GM12878 (cell line): ENCODE results near the gene ESPNL. TPM values are rescaled to one million over a fixed set of nuclear protein-coding genes. Genes with fewer than 3 reads are reported as not detected.

Source experiments
- ATAC-seq: fragments of 200-7000 bp; cut with Tn5 transposase; 3 replicates; pipeline ENCODE4 v1.9.1; 2020; ENCODE audit warnings: mild to moderate bottlenecking, moderate library complexity
- BruUV-seq: library from RNA; stranded (reverse); fragments of 400-500 nt; replicated peaks from 2 replicates; lab custom pipeline; 2021; lab: Mats Ljungman, UMichigan
- CTCF ChIA-PET: fragments of 300-600 bp; sonication (Branson Sonifier 250); formaldehyde crosslinking; extraction: SDS; loops from one replicate; lab custom pipeline; 2021; ENCODE audit warnings: inconsistent platforms; lab: Yijun Ruan, JAX
- POLR2A ChIA-PET: fragments of 350-600 bp; formaldehyde crosslinking; extraction: SDS; loops from one replicate; lab custom pipeline; 2021; ENCODE audit warnings: inconsistent platforms; lab: Charles Lee
- RAD21 ChIA-PET: fragments of 300-600 bp; sonication (Branson Sonifier 250); formaldehyde crosslinking; loops from one replicate; lab custom pipeline; 2023; ENCODE audit warnings: antibody characterized with exemption; ENCODE audit not compliant: unreplicated experiment; lab: Charles Lee
- SMC1A ChIA-PET: fragments of 300-600 bp; sonication (Branson Sonifier 250); formaldehyde crosslinking; loops from one replicate; lab custom pipeline; 2023; ENCODE audit not compliant: unreplicated experiment, uncharacterized antibody; lab: Charles Lee
- DNase-seq: peaks from one replicate; pipeline ENCODE4 v3.0.0-alpha.2; 2011; ENCODE audit warnings: low read depth, low spot score
- FAIRE-seq: peaks from 3 replicates; lab custom pipeline; 2011; peaks lifted over from hg19 to GRCh38; lab: Jason Lieb, UNC
- H2AFZ ChIP-seq: 2 replicates; pipeline ENCODE4 v1.6.0; 2011; ENCODE audit warnings: low read depth, low read length, control low read depth; ENCODE audit not compliant: control insufficient read depth
- H3K27ac ChIP-seq: 2 replicates; pipeline ENCODE4 v1.5.1; 2011; ENCODE audit warnings: control low read depth; ENCODE audit not compliant: control insufficient read depth, insufficient read depth
- H3K27me3 ChIP-seq, 2 experiments: replicated peaks in 1 of 2; 2 replicates each; pipeline versions ENCODE4 v1.6.0 to v1.6.1; 2011; ENCODE audit warnings: low read length in 1 of 2; ENCODE audit not compliant: control insufficient read depth in 2 of 2, insufficient read depth in 2 of 2
- H3K36me3 ChIP-seq, 2 experiments: 2 replicates each; pipeline ENCODE4 v1.5.1; 2011; ENCODE audit warnings: low read length in 1 of 2; ENCODE audit not compliant: control insufficient read depth in 2 of 2, insufficient read depth in 2 of 2
- H3K4me1 ChIP-seq: 2 replicates; pipeline ENCODE4 v1.6.1; 2011; ENCODE audit warnings: mild to moderate bottlenecking, low read length, moderate library complexity, mixed read lengths; ENCODE audit not compliant: control insufficient read depth, insufficient read depth
- H3K4me2 ChIP-seq: 2 replicates; pipeline ENCODE4 v1.6.0; 2011; ENCODE audit warnings: control low read depth; ENCODE audit not compliant: control insufficient read depth, insufficient read depth
- H3K4me3 ChIP-seq: fragments of 200-600 bp; sonication (generic); 2 replicates; pipeline ENCODE4 v1.5.1; 2016
- H3K79me2 ChIP-seq: 2 replicates; pipeline ENCODE4 v1.6.0; 2011; ENCODE audit warnings: low read length; ENCODE audit not compliant: control insufficient read depth, insufficient read depth
- H3K9ac ChIP-seq: 2 replicates; pipeline ENCODE4 v1.8.0; 2011; ENCODE audit warnings: low read length, control low read depth, mixed read lengths; ENCODE audit not compliant: control insufficient read depth, insufficient read depth
- H3K9me3 ChIP-seq: replicated peaks from 3 replicates; pipeline ENCODE4 v1.5.1; 2011; ENCODE audit warnings: mild to moderate bottlenecking, low read length; ENCODE audit not compliant: control insufficient read depth, insufficient read depth
- H4K20me1 ChIP-seq: 2 replicates; pipeline ENCODE4 v1.6.0; 2011; ENCODE audit not compliant: control insufficient read depth, insufficient read depth
- ASH2L ChIP-seq: fragments of 300-600, 200-600 bp; sonication (generic); IDR thresholded peaks from 2 replicates; pipeline ENCODE4 v1.6.1; 2017; ENCODE audit warnings: low read depth, mild to moderate bottlenecking, borderline replicate concordance
- BCL11A ChIP-seq: IDR thresholded peaks from 2 replicates; pipeline ENCODE4 v1.6.1; 2011; ENCODE audit warnings: low read depth, low read length
- CHD1 ChIP-seq: IDR thresholded peaks from 2 replicates; pipeline ENCODE4 v1.6.1; 2012; ENCODE audit warnings: low read depth, low read length, improper control_type of control experiment
- CREB1 ChIP-seq: IDR thresholded peaks from 2 replicates; pipeline ENCODE4 v1.6.1; 2012; ENCODE audit warnings: low read depth, mild to moderate bottlenecking, inconsistent platforms
- FOS ChIP-seq: IDR thresholded peaks from 3 replicates; pipeline ENCODE4 v1.6.1; 2011; ENCODE audit warnings: borderline replicate concordance; ENCODE audit not compliant: insufficient read length; ENCODE audit errors: extremely low read depth
- MYC ChIP-seq: IDR thresholded peaks from 2 replicates; pipeline ENCODE4 v1.6.1; 2011; ENCODE audit warnings: mild to moderate bottlenecking, low read length, moderate library complexity, inconsistent platforms; ENCODE audit not compliant: insufficient read depth, insufficient replicate concordance, insufficient read length, severe bottlenecking
- SMARCA5 ChIP-seq: fragments of 450-650 bp; IDR thresholded peaks from 2 replicates; pipeline ENCODE4 v1.6.1; 2017; ENCODE audit warnings: mild to moderate bottlenecking
- SMC3 ChIP-seq: IDR thresholded peaks from 2 replicates; pipeline ENCODE4 v1.6.1; 2011; ENCODE audit warnings: low read length, improper control_type of control experiment, borderline replicate concordance
- ZZZ3 ChIP-seq: IDR thresholded peaks from 2 replicates; pipeline ENCODE4 v1.6.1; 2011; ENCODE audit warnings: low read depth; ENCODE audit not compliant: control insufficient read depth, insufficient read length
- whole genome bisulfite sequencing: methylation state at CpG from one replicate; pipeline ENCODE4 v1.1.6; 2016; ENCODE audit warnings: low lambda C conversion rate; ENCODE audit not compliant: insufficient replicate concordance, insufficient coverage; ENCODE audit errors: missing lambda C conversion rate; 5-methylcytosine and 5-hydroxymethylcytosine counted together
- in situ Hi-C: fragments of 300-500 bp; cut with MboI; formaldehyde crosslinking; loops from 9 replicates; pipeline ENCODE4 v1.14.3; 2018; ENCODE audit warnings: mixed read lengths
- intact Hi-C: fragments of 100-400 bp; cut with micrococcal nuclease; formaldehyde crosslinking; loops from one replicate; pipeline ENCODE4 v1.14.2; 2022; ENCODE audit not compliant: unreplicated experiment
- polyA plus RNA-seq, 11 experiments: library from polyadenylated mRNA; depleted of rRNA in 4 of 11; unstranded in 6 of 11; stranded (reverse) in 5 of 11; fragments of >200 nt; fragmentation: Nextera tagmentation in 4 of 11; fragmentation: Illumina TruSeq in 1 of 11; extraction: Ambion mirVana in 4 of 11; extraction: Trizol in 1 of 11; gene quantifications; 1 replicate in 1 of 11; 2 replicates in 10 of 11; pipeline versions ENCODE4 v1.2.1 to v1.2.3, GENCODE V29; 2011 to 2016; ENCODE audit warnings: inconsistent platforms in 2 of 11, missing spikeins in 2 of 11, low read depth in 1 of 11
- total RNA-seq, 4 experiments: library from RNA; depleted of rRNA in 3 of 4; stranded (reverse); fragments of >200 nt in 3 of 4; fragmentation: Illumina TruSeq in 1 of 4; extraction: Trizol in 1 of 4; gene quantifications; 2 replicates each; pipeline versions ENCODE4 v1.2.1 to v1.2.3, GENCODE V29; 2013 to 2021
- TF ChIP-seq, protein P1 (sequence below): fragments of 450-650 bp; IDR thresholded peaks from 2 replicates; pipeline ENCODE4 v1.6.1; 2016; ENCODE audit warnings: mild to moderate bottlenecking
- TF ChIP-seq, protein P2 (sequence below): fragments of 450-650 bp; formaldehyde crosslinking; IDR thresholded peaks from 2 replicates; pipeline ENCODE4 v1.4.0; 2020; ENCODE audit warnings: mild to moderate bottlenecking, moderate library complexity
- TF ChIP-seq, protein P3 (sequence below): IDR thresholded peaks from 2 replicates; pipeline ENCODE4 v1.6.1; 2011; ENCODE audit warnings: borderline replicate concordance, low read depth, mild to moderate bottlenecking, moderate library complexity, mixed read lengths, low read length; ENCODE audit not compliant: insufficient read depth; ENCODE audit errors: extremely low read length

The ESPNL gene
- total and polyA plus RNA-seq, 10 of the 15 experiments (the other 5 are each of a cell fraction or from before 2014, with no cell fraction given): 0.05 to 0.94 (median 0.36) TPM; not detected in 3

DNA sequence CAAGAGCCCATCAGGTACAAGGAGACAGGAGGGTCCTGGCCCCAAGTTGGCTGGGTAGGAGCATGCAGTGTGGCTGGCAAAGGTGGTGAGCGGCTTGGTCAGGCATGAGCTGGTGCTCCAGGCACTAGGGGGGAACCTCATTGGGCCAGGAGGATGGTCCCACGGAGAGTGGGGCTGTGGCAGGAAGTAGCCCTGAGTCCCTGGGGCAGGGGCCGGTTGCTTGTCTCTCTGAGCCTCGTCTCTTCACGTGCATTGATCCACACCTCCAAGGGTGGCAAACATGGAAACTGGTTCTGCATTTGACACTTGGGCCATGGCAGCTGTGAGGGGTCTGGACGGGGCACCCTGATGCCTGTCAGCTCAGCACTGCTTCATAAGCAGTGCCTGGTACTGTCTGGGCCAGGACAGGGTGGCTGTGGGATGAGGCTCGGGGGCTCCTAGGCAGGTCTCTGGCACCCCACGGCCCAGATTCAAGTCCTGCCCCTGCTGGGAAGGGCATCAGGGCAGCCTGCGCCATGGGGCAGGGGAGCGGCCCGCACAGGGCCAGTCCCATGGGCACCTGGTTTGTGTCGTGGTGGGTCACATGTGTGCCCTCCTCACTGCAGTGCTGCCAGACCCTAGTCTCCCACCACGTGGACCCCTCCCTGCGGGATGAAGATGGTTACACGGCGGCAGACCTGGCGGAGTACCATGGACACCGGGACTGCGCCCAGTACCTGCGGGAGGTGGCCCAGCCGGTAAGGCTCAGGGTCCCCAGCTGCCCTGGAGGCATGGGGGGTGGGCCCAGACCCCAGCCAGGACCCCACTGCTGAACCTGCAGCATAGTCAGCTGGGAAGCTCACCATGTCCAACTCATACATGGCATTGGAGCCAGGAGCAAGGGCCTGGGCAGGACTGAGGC lies 16.4 kb downstream of the ESPNL start:
- ATAC-seq: no peak
- no peak for FAIRE-seq
- ChIA-PET SMC1A (interaction anchor here (0.6 kb wide), 1 partner anchor 41 kb away, joined by 4 read pairs; no protein-coding TSS in a partner anchor), POLR2A (no interaction called here), RAD21 (no interaction called here), CTCF (no interaction called here)
- H3K36me3 ChIP-seq: no peaks in the 10 kb centered on the region
- H2AFZ ChIP-seq: no peak overlapping the region
- H4K20me1 ChIP-seq: no peaks in the 10 kb centered on the region
- H3K4me1 ChIP-seq: no peaks in the 10 kb centered on the region
- BruUV-seq: no TSS peak
- H3K4me3 ChIP-seq: no peak overlapping the region
- WGBS: 45% methylated on average over 21 of the region's 21 CpGs
- no peaks in the 10 kb centered on the region for H3K27me3 ChIP-seq
- TF ChIP-seq, protein P1, sequence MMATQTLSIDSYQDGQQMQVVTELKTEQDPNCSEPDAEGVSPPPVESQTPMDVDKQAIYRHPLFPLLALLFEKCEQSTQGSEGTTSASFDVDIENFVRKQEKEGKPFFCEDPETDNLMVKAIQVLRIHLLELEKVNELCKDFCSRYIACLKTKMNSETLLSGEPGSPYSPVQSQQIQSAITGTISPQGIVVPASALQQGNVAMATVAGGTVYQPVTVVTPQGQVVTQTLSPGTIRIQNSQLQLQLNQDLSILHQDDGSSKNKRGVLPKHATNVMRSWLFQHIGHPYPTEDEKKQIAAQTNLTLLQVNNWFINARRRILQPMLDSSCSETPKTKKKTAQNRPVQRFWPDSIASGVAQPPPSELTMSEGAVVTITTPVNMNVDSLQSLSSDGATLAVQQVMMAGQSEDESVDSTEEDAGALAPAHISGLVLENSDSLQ: no peak
- TF ChIP-seq MYC: no peak
- TF ChIP-seq, protein P2, sequence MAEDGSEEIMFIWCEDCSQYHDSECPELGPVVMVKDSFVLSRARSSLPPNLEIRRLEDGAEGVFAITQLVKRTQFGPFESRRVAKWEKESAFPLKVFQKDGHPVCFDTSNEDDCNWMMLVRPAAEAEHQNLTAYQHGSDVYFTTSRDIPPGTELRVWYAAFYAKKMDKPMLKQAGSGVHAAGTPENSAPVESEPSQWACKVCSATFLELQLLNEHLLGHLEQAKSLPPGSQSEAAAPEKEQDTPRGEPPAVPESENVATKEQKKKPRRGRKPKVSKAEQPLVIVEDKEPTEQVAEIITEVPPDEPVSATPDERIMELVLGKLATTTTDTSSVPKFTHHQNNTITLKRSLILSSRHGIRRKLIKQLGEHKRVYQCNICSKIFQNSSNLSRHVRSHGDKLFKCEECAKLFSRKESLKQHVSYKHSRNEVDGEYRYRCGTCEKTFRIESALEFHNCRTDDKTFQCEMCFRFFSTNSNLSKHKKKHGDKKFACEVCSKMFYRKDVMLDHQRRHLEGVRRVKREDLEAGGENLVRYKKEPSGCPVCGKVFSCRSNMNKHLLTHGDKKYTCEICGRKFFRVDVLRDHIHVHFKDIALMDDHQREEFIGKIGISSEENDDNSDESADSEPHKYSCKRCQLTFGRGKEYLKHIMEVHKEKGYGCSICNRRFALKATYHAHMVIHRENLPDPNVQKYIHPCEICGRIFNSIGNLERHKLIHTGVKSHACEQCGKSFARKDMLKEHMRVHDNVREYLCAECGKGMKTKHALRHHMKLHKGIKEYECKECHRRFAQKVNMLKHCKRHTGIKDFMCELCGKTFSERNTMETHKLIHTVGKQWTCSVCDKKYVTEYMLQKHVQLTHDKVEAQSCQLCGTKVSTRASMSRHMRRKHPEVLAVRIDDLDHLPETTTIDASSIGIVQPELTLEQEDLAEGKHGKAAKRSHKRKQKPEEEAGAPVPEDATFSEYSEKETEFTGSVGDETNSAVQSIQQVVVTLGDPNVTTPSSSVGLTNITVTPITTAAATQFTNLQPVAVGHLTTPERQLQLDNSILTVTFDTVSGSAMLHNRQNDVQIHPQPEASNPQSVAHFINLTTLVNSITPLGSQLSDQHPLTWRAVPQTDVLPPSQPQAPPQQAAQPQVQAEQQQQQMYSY (CRISPR knock-in tag): no peak
- no peak for TF ChIP-seq SMARCA5
- no peak for TF ChIP-seq CHD1
- TF ChIP-seq CREB1: no peak
- no peak for TF ChIP-seq ASH2L
- TF ChIP-seq, protein P3, sequence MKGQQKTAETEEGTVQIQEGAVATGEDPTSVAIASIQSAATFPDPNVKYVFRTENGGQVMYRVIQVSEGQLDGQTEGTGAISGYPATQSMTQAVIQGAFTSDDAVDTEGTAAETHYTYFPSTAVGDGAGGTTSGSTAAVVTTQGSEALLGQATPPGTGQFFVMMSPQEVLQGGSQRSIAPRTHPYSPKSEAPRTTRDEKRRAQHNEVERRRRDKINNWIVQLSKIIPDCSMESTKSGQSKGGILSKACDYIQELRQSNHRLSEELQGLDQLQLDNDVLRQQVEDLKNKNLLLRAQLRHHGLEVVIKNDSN: no peak
- TF ChIP-seq SMC3: no peak
- TF ChIP-seq FOS: no peak
- no peak for TF ChIP-seq BCL11A
- TF ChIP-seq ZZZ3: no peak
- in situ Hi-C loops: no loop called here
- H3K4me2 ChIP-seq: no peak overlapping the region
- H3K27ac ChIP-seq: no peak overlapping the region
- H3K9me3 ChIP-seq: no peaks in the 10 kb centered on the region; the same call in 2 of the 3 replicates
- no peak for DNase-seq
- no peaks in the 10 kb centered on the region for H3K79me2 ChIP-seq
- intact Hi-C loops: no loop called here
- no peak overlapping the region for H3K9ac ChIP-seq
